GM20000 (cell line): ENCODE results near the gene HMGCS1.
A peak's percentile ranks its signal among the peaks of the same experiment; 100 is the strongest.

ENCODE experiments used
- DNase-seq: peaks from one replicate; pipeline ENCODE4 v3.0.0; 2012; ENCODE audit warnings: low spot score
- TF ChIP-seq, protein P1 (sequence below): IDR thresholded peaks from 2 replicates; pipeline ENCODE4 v1.5.1; 2012; ENCODE audit warnings: mild to moderate bottlenecking, control low read depth; ENCODE audit errors: extremely low read depth, missing control alignments

The HMGCS1 gene

DNA sequence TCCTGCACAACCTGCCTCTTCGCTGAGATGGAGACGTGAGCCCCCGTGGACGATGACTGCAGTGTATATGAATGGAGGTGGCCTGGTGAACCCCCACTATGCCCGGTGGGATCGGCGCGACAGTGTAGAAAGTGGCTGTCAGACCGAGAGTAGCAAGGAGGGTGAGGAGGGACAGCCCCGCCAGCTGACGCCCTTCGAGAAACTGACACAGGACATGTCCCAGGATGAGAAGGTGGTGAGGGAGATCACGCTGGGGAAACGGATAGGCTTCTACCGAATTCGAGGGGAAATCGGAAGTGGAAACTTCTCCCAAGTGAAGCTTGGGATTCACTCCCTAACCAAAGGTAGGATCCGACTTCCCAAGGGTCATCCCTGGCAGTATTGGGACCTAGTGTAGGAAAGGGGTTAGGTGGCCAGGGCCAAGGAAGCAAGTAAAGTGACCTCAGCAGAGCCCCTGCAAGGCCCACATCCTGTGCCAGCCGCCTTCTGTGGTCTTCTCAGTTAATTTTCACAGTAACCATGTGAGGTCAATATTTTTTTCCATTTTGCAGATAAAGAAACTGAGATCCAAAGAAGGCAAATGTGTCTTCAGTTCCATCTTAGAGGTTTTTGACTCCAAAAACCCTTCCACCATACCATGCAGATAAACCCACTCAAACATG lies 67.4 kb downstream of the HMGCS1 start:
- no peak for DNase-seq
- TF ChIP-seq, protein P1, sequence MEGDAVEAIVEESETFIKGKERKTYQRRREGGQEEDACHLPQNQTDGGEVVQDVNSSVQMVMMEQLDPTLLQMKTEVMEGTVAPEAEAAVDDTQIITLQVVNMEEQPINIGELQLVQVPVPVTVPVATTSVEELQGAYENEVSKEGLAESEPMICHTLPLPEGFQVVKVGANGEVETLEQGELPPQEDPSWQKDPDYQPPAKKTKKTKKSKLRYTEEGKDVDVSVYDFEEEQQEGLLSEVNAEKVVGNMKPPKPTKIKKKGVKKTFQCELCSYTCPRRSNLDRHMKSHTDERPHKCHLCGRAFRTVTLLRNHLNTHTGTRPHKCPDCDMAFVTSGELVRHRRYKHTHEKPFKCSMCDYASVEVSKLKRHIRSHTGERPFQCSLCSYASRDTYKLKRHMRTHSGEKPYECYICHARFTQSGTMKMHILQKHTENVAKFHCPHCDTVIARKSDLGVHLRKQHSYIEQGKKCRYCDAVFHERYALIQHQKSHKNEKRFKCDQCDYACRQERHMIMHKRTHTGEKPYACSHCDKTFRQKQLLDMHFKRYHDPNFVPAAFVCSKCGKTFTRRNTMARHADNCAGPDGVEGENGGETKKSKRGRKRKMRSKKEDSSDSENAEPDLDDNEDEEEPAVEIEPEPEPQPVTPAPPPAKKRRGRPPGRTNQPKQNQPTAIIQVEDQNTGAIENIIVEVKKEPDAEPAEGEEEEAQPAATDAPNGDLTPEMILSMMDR: no peak

DNA sequence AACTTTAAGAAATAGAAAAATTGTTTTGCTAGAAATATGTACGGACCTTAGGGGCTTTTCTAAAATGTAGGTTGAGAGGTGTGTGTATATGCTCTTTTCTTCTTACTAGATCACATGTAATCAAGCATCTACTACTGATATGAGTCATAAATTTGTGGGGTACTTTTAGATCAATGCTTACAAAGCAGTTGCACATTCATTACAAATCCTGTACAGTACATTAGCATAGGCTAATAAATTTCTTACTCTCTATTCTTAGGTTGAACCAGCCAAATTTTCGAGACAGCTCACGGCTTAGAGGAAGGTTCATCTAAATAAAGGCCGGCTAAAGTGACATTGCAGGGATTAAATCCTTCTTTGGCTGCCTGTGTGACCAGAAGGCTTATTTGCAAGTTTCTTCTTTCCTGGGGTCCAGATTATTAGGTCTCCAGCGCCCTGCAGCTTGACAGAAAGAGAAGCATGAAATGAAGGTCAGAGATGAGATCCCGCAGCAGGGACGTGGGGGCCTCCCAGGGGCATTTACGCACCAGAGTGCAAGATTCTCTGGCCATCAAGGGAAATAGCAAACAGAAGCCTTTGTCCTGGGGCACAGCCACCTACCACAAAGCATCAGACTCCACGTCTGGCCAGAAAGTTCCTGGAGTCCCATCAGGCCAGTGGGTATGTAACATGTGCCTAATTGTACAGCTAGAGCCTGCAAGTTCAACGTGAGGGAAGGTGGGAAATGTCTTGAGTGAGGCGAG lies 68.2 kb downstream of the HMGCS1 start:
- DNase-seq: peak; percentile 68
- TF ChIP-seq, protein P1: no peak

DNA sequence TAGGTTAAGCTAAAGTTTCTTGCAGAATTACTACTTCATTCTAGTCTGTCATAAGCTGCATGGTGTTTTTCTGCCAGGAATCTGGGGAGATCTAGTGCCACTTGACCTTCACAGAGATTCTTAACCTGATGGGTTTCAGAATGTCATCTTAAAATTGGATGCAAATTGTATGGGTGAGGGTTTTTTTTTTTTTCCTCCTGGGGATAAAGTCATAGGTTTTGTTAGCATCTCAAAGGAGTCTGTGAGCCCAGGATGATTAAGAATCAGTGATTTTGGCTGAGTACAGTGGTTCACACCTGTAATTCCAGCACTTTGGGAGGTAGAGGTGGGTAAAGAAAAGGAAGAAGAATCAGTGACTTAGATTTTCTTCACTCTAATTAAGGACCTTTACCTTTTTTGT lies 69.9 kb downstream of the HMGCS1 start:
- TF ChIP-seq, protein P1: no peak
- DNase-seq: no peak

DNA sequence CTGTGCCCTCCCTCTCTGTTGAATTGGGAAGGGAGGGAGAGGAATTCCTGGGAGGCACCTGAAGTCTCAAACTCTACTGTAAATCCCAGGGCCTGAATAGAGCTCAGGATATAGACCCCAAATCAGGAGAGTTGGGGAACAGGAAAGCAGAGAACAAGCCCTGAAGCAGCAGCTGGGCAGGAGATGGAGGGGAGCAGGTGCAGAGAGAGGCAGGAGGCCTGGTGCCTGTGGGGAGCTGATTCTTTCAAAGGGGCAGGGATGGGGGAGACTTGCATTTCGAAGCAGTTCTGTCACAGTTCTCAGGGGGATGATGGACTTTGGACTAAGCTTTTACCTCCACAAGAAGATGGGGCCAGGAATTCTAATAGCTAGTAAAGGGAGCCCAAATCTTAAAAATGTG lies 71.0 kb downstream of the HMGCS1 start:
- TF ChIP-seq, protein P1: no peak
- no peak for DNase-seq
